Fibroblast of peridontal ligament (primary cell): ENCODE data around the gene MFRP.

Experiments
- DNase-seq: peaks from one replicate; pipeline ENCODE4 v3.0.0-alpha.2; 2010; ENCODE audit errors: extremely low read depth

Gene MFRP

DNA sequence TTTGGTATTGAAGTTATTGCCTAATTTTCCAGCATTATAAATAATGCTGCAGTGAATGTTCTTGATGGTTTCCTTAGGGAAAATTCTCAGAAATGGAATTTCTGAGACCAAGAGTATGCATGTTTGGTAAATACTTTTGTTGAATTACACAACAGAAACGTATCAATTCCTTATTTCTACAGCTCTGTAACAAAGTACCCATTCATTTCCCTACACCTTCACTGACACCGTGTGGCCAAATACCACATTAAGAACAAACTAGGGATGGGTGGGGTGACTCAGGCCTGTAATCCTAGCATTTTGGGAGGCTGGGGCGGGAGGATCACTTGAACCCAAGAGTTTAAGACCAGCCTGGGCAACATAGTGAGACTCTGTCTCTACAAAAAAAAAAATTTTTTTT lies 51.3 kb downstream of the MFRP start:
- DNase-seq, result peak; percentile 33

DNA sequence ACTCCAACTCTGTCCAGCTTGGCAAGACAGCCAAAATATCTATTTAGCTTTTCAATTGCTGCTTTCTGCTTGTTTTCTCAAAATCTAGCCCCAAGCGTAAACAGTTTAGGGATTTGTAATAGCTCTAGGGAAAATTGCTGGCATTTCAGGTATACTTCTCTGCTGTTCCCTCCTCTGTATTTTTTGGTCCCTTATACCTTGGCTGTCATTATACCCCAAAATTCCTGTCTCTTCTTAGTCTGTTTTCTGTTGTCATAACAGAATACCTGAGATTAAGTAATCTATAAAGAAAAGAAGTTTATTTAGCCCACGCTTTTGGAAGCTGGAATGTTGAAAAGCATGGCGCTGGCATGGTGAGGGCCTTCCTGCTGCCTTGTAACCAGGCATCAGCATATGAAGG lies 53.0 kb downstream of the MFRP start:
- DNase-seq, result no peak

DNA sequence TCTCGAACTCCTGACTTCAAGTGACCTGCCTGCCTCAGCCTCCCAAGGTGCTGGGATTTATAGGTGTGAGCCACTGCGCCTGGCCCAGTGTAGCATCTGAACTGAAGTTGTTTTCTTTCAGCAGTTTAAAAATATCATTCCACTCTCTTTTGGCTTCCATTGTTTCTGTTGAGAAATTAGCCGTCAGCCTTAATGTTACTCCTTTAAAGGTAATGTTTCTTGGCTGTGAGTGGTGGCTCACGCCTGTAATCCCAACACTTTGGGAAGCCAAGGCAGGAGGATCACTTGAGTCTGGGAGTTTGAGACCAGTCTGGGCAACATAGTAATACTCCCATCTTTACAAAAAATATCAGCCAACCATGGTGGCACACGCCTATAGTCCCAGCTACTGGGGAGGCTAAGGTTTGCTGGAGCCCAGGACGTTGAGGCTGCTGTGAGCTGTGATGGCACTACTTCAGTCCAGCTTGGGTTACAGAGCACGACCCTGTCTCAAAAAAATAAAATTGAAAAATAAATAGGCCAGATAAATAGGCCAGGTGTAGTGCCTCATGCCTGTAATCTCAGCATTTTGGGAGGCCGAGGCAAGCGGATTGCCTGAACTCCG lies 55.5 kb downstream of the MFRP start:
- no peak for DNase-seq
